Peyer's patch (tissue), 4 donors: ENCODE results near the gene ICAM1. TPM values are rescaled to one million over a fixed set of nuclear protein-coding genes. Genes with fewer than 3 reads are reported as not detected.
"Not testable (repeated sequence)": the region's sequence is repeated elsewhere in the genome, so short reads cannot be mapped to it uniquely, and the experiment has no call there.

Source experiments
- DNase-seq, 3 donors: peaks; one replicate each; pipeline ENCODE4 v3.0.0-alpha.2; 2017 to 2019
- H3K27ac ChIP-seq, 4 donors: fragments of 200-600 bp; sonication (generic); one replicate each; pipeline ENCODE4 v1.5.1; 2016 to 2019
- H3K27me3 ChIP-seq, 2 donors: fragments of 200-600 bp; sonication (generic); one replicate each; pipeline ENCODE4 v1.5.1; 2019
- H3K36me3 ChIP-seq, 3 donors: fragments of 200-600 bp; sonication (generic); one replicate each; pipeline ENCODE4 v1.5.1; 2016 to 2019
- H3K4me1 ChIP-seq, 4 donors: fragments of 200-600 bp; sonication (generic); one replicate each; pipeline ENCODE4 v1.5.1; 2016 to 2019
- H3K4me3 ChIP-seq, 4 donors: fragments of 200-600 bp; sonication (generic); 1 replicate in 3 of 4; 2 replicates in 1 of 4; pipeline ENCODE4 v1.5.1; 2016 to 2019; ENCODE audit warnings: mild to moderate bottlenecking in 1 of 4
- H3K9me3 ChIP-seq, 4 donors: fragments of 200-600 bp; sonication (generic); one replicate each; pipeline ENCODE4 v1.5.1; 2016 to 2019; ENCODE audit warnings: mild to moderate bottlenecking in 1 of 4
- POLR2A ChIP-seq, 2 donors: fragments of 450-650 bp; IDR thresholded peaks; one replicate each; pipeline ENCODE4 v1.5.1; 2017; ENCODE audit warnings: antibody characterized with exemption in 2 of 2, mild to moderate bottlenecking in 2 of 2, moderate library complexity in 2 of 2
- total RNA-seq, 4 donors: library from RNA; depleted of rRNA; stranded (reverse); fragments of >200 nt; gene quantifications; one replicate each; pipeline ENCODE4 v1.1.0, GENCODE V29; 2016
- TF ChIP-seq, protein P1 (sequence below), 6 experiments: fragments of 450-650 bp in 4 of 6; fragments of 200-600 bp in 2 of 6; sonication (generic) in 1 of 6; IDR thresholded peaks; one replicate each; pipeline ENCODE4 v1.5.1; 2017 to 2019; ENCODE audit warnings: antibody characterized with exemption in 6 of 6, mild to moderate bottlenecking in 3 of 6, moderate library complexity in 1 of 6

The ICAM1 gene
- total RNA-seq, 4 donors from 2014 or later = 2.6 to 62.7 (median 12.7) TPM

DNA sequence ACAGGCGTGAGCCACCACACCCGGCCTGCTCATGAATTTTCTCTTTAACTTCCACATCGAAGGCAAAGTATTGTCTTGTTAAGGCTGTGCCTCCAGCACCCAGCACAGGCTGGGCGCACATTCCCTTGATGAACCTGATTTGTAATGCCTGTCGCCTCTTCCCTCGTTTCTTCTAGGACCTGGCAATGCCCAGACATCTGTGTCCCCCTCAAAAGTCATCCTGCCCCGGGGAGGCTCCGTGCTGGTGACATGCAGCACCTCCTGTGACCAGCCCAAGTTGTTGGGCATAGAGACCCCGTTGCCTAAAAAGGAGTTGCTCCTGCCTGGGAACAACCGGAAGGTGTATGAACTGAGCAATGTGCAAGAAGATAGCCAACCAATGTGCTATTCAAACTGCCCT lies 3.7 kb downstream of the ICAM1 start:
- TF ChIP-seq POLR2A (IDR thresholded peaks at IDR 0.05) = no peak
- TF ChIP-seq, protein P1, sequence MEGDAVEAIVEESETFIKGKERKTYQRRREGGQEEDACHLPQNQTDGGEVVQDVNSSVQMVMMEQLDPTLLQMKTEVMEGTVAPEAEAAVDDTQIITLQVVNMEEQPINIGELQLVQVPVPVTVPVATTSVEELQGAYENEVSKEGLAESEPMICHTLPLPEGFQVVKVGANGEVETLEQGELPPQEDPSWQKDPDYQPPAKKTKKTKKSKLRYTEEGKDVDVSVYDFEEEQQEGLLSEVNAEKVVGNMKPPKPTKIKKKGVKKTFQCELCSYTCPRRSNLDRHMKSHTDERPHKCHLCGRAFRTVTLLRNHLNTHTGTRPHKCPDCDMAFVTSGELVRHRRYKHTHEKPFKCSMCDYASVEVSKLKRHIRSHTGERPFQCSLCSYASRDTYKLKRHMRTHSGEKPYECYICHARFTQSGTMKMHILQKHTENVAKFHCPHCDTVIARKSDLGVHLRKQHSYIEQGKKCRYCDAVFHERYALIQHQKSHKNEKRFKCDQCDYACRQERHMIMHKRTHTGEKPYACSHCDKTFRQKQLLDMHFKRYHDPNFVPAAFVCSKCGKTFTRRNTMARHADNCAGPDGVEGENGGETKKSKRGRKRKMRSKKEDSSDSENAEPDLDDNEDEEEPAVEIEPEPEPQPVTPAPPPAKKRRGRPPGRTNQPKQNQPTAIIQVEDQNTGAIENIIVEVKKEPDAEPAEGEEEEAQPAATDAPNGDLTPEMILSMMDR (IDR thresholded peaks at IDR 0.05) = no peak
- no peak overlapping the region for H3K27ac ChIP-seq
- no peak for DNase-seq
- peaks cover 0 to 15% (median 4%) of the 10 kb centered on the region in 4 donors for H3K4me1 ChIP-seq
- no peak overlapping the region for H3K4me3 ChIP-seq
- no peaks in the 10 kb centered on the region for H3K9me3 ChIP-seq
- H3K36me3 ChIP-seq = no peaks in the 10 kb centered on the region
- H3K27me3 ChIP-seq = no peaks in the 10 kb centered on the region

DNA sequence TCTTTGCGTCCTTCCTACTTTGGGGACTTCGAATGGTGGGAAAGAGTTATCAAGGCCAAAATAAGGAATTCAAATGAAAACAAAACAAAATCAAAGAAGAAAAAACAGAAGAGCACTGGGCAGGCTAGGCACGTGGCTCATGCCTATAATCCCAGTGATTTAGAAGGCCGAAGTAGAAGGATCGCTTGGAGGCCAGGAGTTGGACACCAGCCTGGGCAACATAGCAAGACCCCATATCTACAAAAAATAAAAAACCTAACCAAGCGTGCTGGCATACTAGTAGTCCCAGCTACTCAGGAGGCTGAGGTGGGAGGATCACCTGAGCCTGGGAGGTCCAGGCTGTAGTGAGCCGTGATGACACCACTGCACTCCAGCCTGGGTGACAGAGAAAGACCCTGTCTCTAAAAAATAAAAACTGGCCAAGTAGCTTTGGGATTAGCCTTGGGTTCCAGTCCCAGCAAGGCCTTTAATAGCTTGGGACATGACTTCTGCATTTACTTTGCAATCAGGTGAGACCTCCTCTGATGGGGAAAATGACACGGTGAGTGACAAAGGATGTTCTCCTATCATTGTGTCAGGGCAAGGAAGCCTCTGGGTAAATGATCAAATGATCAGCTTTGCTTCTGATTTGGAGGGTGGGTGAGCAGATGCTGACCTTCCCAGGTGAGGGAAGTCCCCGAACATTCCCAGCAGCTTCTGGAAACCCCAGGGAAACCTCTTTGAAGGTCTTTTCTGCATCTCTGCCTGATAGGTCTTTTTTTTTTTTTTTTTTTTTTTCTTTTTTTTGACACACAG lies 7.1 kb downstream of the ICAM1 start:
- no peak overlapping the region for H3K27ac ChIP-seq
- H3K9me3 ChIP-seq = no peaks in the 10 kb centered on the region
- TF ChIP-seq, protein P1 (IDR thresholded peaks at IDR 0.05) = no peak
- no peak for TF ChIP-seq POLR2A (IDR thresholded peaks at IDR 0.05)
- peaks cover 0 to 3% (median 0%) of the 10 kb centered on the region in 4 donors for H3K4me1 ChIP-seq
- no peak overlapping the region for H3K4me3 ChIP-seq
- H3K27me3 ChIP-seq = no peaks in the 10 kb centered on the region
- no peak for DNase-seq
- H3K36me3 ChIP-seq = no peaks in the 10 kb centered on the region

GRCh38 chr19:10278935-10279334 lies 8.0 kb downstream of the ICAM1 start:
- Histone ChIP-seq H3K27me3 (no peaks in the 10 kb centered on the region), H3K4me3 (no peak overlapping the region), H3K36me3 (peaks cover 0 to 4% (median 0%) of the 10 kb centered on the region in 3 donors), H3K27ac (no peak overlapping the region), H3K4me1 (peaks cover 0 to 3% (median 0%) of the 10 kb centered on the region in 4 donors), H3K9me3 (no peaks in the 10 kb centered on the region)
- TF ChIP-seq, protein P1 (IDR thresholded peaks at IDR 0.05) = no peak
- no peak for TF ChIP-seq POLR2A (IDR thresholded peaks at IDR 0.05)
- DNase-seq = no peak

- peaks cover 0 to 3% (median 0%) of the 10 kb centered on the region in 4 donors for H3K4me1 ChIP-seq
- peak overlapping the region in 1 of 4 donors; percentile 10 for H3K27ac ChIP-seq
- no peak overlapping the region for H3K4me3 ChIP-seq
- no peaks in the 10 kb centered on the region for H3K9me3 ChIP-seq
- peaks cover 0 to 13% (median 0%) of the 10 kb centered on the region in 3 donors for H3K36me3 ChIP-seq
- H3K27me3 ChIP-seq = no peaks in the 10 kb centered on the region
- TF ChIP-seq, protein P1 (IDR thresholded peaks at IDR 0.05) = no peak
- TF ChIP-seq POLR2A (IDR thresholded peaks at IDR 0.05) = no peak
- DNase-seq = peak in 1 of 3 donors; percentile 49
These were observed 9.0 kb downstream of the ICAM1 start for GRCh38 chr19:10279737-10280442.

- not testable (repeated sequence) for H3K4me1 ChIP-seq, H3K27ac ChIP-seq, DNase-seq, H3K27me3 ChIP-seq, H3K4me3 ChIP-seq, H3K9me3 ChIP-seq
- H3K36me3 ChIP-seq = peaks cover 0 to 17% (median 0%) of the 10 kb centered on the region in 3 donors
These were observed 11.1 kb downstream of the ICAM1 start for GRCh38 chr19:10282043-10282442.
